Ovary (tissue), 3 donors: ENCODE results near the gene AQP12A.

Experiments used
- CTCF ChIP-seq, 3 donors: fragments of 450-650 bp in 2 of 3; fragments of 200-600 bp in 1 of 3; IDR thresholded peaks; one replicate each; pipeline versions ENCODE4 v1.5.1 to v1.8.0; 2016 to 2022; ENCODE audit warnings: antibody characterized with exemption in 3 of 3, mild to moderate bottlenecking in 1 of 3
- EP300 ChIP-seq: sonication (generic); formaldehyde crosslinking; IDR thresholded peaks from one replicate; pipeline ENCODE4 v1.6.1; 2017; ENCODE audit warnings: antibody characterized with exemption
- POLR2A ChIP-seq: fragments of 450-650 bp; IDR thresholded peaks from one replicate; pipeline ENCODE4 v1.6.1; 2017; ENCODE audit warnings: antibody characterized with exemption, mild to moderate bottlenecking, moderate library complexity
- donor health status: DM: no; HTN: no; CAD: no.

GRCh38 chr2:240712121-240712520 is 20.5 kb downstream of the AQP12A start:
- TF ChIP-seq POLR2A (no peak), EP300 (no peak), CTCF (IDR thresholded peaks at IDR 0.05) (no peak)
